Fibroblast of lung (primary cell): ENCODE data around the gene ZNF14.

Experiments used
- CTCF ChIP-seq, 2 donors: IDR thresholded peaks in 1 of 2; conservative IDR thresholded peaks in 1 of 2; 1 replicate in 1 of 2; 2 replicates in 1 of 2; pipeline ENCODE4 v1.5.1; 2011 to 2012; ENCODE audit warnings: low read length in 2 of 2, control low read depth in 1 of 2, inconsistent platforms in 1 of 2, low read depth in 1 of 2, mild to moderate bottlenecking in 1 of 2
- EZH2 ChIP-seq: IDR thresholded peaks from 2 replicates; pipeline ENCODE4 v1.5.1; 2012; ENCODE audit warnings: low read length, control low read depth, mild to moderate bottlenecking; ENCODE audit errors: missing control alignments

GRCh38 chr19:19749908-19750841 is 17.3 kb upstream of the ZNF14 start:
- TF ChIP-seq CTCF (conservative IDR thresholded peaks at IDR 0.05 in 1 of 2, IDR thresholded peaks at IDR 0.05 in 1 of 2; ENCODE audit: low read depth in 1 of 2, low read length in 2 of 2) = no peak
- no peak for TF ChIP-seq EZH2
